GM23338 (cell line): ENCODE data around the gene PTPN9. TPM values are rescaled to one million over a fixed set of nuclear protein-coding genes. Genes with fewer than 3 reads are reported as not detected.

Source experiments
- ATAC-seq: fragments of 200-7000 bp; cut with Tn5 transposase; 3 replicates; pipeline ENCODE4 v1.9.1; 2020
- DNase-seq: peaks from one replicate; pipeline ENCODE4 v3.0.0-alpha.2; 2015; ENCODE audit warnings: low spot score
- H2AFZ ChIP-seq: fragments of 200-600 bp; sonication (generic); 2 replicates; pipeline ENCODE4 v1.8.0; 2016; ENCODE audit warnings: antibody characterized with exemption, mild to moderate bottlenecking, moderate library complexity
- H3F3A ChIP-seq: fragments of 200-600 bp; sonication (generic); replicated peaks from 2 replicates; pipeline ENCODE4 v1.8.0; 2017; ENCODE audit warnings: antibody characterized with exemption, mixed run types, low read depth
- H3K27ac ChIP-seq: fragments of 200-600 bp; sonication (generic); 2 replicates; pipeline ENCODE4 v1.6.1; 2016; ENCODE audit warnings: low read depth
- H3K27me3 ChIP-seq: fragments of 200-600 bp; sonication (generic); 2 replicates; pipeline ENCODE4 v1.8.0; 2016; ENCODE audit warnings: mild to moderate bottlenecking, mixed run types, moderate library complexity; ENCODE audit not compliant: insufficient read depth
- H3K36me3 ChIP-seq: fragments of 200-600 bp; sonication (generic); 2 replicates; pipeline ENCODE4 v1.8.0; 2016; ENCODE audit warnings: mild to moderate bottlenecking; ENCODE audit not compliant: insufficient read depth
- H3K4me1 ChIP-seq: fragments of 200-600 bp; sonication (generic); 2 replicates; pipeline ENCODE4 v1.8.0; 2016; ENCODE audit warnings: mild to moderate bottlenecking, moderate library complexity; ENCODE audit not compliant: insufficient read depth
- H3K4me2 ChIP-seq: fragments of 200-600 bp; sonication (generic); 2 replicates; pipeline ENCODE4 v1.7.1; 2017; ENCODE audit warnings: mixed run types
- H3K4me3 ChIP-seq: fragments of 200-600 bp; sonication (generic); 2 replicates; pipeline ENCODE4 v1.6.1; 2016; ENCODE audit warnings: mixed run types
- H3K79me2 ChIP-seq: fragments of 200-600 bp; sonication (generic); replicated peaks from 2 replicates; pipeline ENCODE4 v1.8.0; 2017; ENCODE audit warnings: mild to moderate bottlenecking; ENCODE audit not compliant: insufficient read depth
- H3K9me2 ChIP-seq: fragments of 200-600 bp; sonication (generic); 2 replicates; pipeline ENCODE4 v1.8.0; 2017; ENCODE audit not compliant: insufficient read depth
- H4K20me1 ChIP-seq: fragments of 200-600 bp; sonication (generic); replicated peaks from 2 replicates; pipeline ENCODE4 v1.8.0; 2017; ENCODE audit warnings: mild to moderate bottlenecking; ENCODE audit not compliant: insufficient read depth
- H3K27ac Mint-ChIP-seq: 2 replicates; pipeline ENCODE4 v1.8.0; 2020; ENCODE audit warnings: inconsistent platforms, mild to moderate bottlenecking, moderate library complexity, mixed read lengths
- H3K27me3 Mint-ChIP-seq: 3 replicates; pipeline ENCODE4 v1.8.0; 2022; ENCODE audit warnings: low read depth, mild to moderate bottlenecking, moderate library complexity, mixed read lengths, inconsistent platforms; ENCODE audit not compliant: insufficient read depth, poor library complexity
- H3K36me3 Mint-ChIP-seq: 3 replicates; pipeline ENCODE4 v1.8.0; 2021; ENCODE audit warnings: low read depth, mild to moderate bottlenecking, inconsistent platforms, moderate library complexity, mixed read lengths
- H3K4me1 Mint-ChIP-seq: 3 replicates; pipeline ENCODE4 v1.8.0; 2020; ENCODE audit warnings: mild to moderate bottlenecking, inconsistent platforms, mixed read lengths
- H3K4me3 Mint-ChIP-seq: 3 replicates; pipeline ENCODE4 v1.8.0; 2021; ENCODE audit warnings: moderate library complexity, mild to moderate bottlenecking, inconsistent platforms, mixed read lengths
- H3K9me3 Mint-ChIP-seq: 3 replicates; pipeline ENCODE4 v1.8.0; 2020; ENCODE audit warnings: moderate library complexity, mild to moderate bottlenecking, inconsistent platforms, mixed read lengths
- CREB1 ChIP-seq: fragments of 250-450 bp; sonication (Bioruptor Pico); IDR thresholded peaks from 2 replicates; pipeline ENCODE4 v1.5.0; 2020; ENCODE audit warnings: low read depth, mild to moderate bottlenecking, moderate library complexity
- CTCF ChIP-seq, 2 experiments: fragments of 200-600 bp in 1 of 2; sonication (generic) in 1 of 2; conservative IDR thresholded peaks; 2 replicates each; pipeline versions ENCODE4 v1.5.1 to v1.6.1; 2016 to 2017; ENCODE audit warnings: antibody characterized with exemption in 2 of 2, low read depth in 2 of 2, mild to moderate bottlenecking in 2 of 2, moderate library complexity in 1 of 2
- ETS1 ChIP-seq: IDR thresholded peaks from 2 replicates; pipeline ENCODE4 v1.6.1; 2016; ENCODE audit warnings: antibody characterized with exemption
- EZH2 ChIP-seq: fragments of 200-600 bp; sonication (generic); IDR thresholded peaks from one replicate; pipeline ENCODE4 v1.8.0; 2017; ENCODE audit warnings: antibody characterized with exemption, mild to moderate bottlenecking, low read depth; ENCODE audit not compliant: unreplicated experiment
- EZH2phosphoT487 ChIP-seq: fragments of 200-600 bp; sonication (generic); IDR thresholded peaks from one replicate; pipeline ENCODE4 v1.8.1; 2018; ENCODE audit warnings: antibody characterized with exemption; ENCODE audit not compliant: unreplicated experiment
- JUNB ChIP-seq: IDR thresholded peaks from one replicate; pipeline ENCODE4 v1.6.1; 2016; ENCODE audit warnings: antibody characterized with exemption; ENCODE audit not compliant: unreplicated experiment
- NANOG ChIP-seq: IDR thresholded peaks from 2 replicates; pipeline ENCODE4 v1.6.1; 2016; ENCODE audit warnings: antibody characterized with exemption, borderline replicate concordance
- POLR2AphosphoS5 ChIP-seq: IDR thresholded peaks from 2 replicates; pipeline ENCODE4 v1.6.1; 2016; ENCODE audit warnings: antibody characterized with exemption, low read depth
- REST ChIP-seq: IDR thresholded peaks from one replicate; pipeline ENCODE4 v1.6.1; 2018; ENCODE audit warnings: antibody characterized with exemption; ENCODE audit not compliant: unreplicated experiment
- STAT1 ChIP-seq: IDR thresholded peaks from one replicate; pipeline ENCODE4 v1.6.1; 2016; ENCODE audit warnings: antibody characterized with exemption; ENCODE audit not compliant: unreplicated experiment
- ZNF114 ChIP-seq: fragments of 250-450 bp; sonication (Bioruptor Pico); IDR thresholded peaks from 2 replicates; pipeline ENCODE4 v1.5.0; 2020; ENCODE audit warnings: mild to moderate bottlenecking, moderate library complexity
- ZNF331 ChIP-seq: fragments of 250-450 bp; sonication (Bioruptor Pico); IDR thresholded peaks from 2 replicates; pipeline ENCODE4 v1.5.0; 2020; ENCODE audit warnings: low read depth, mild to moderate bottlenecking, moderate library complexity
- ZNF462 ChIP-seq: fragments of 250-450 bp; sonication (Bioruptor Pico); IDR thresholded peaks from 2 replicates; pipeline ENCODE4 v1.5.0; 2020; ENCODE audit warnings: mild to moderate bottlenecking, moderate library complexity
- polyA plus RNA-seq: library from polyadenylated mRNA; unstranded; fragments of >200 nt; fragmentation: Nextera tagmentation; extraction: Ambion mirVana; gene quantifications from 2 replicates; pipeline ENCODE4 v1.2.1, GENCODE V29; 2016
- total RNA-seq: library from RNA; depleted of rRNA; stranded (reverse); fragments of >200 nt; shearing (Covaris generic); gene quantifications from 2 replicates; pipeline ENCODE4 v1.2.3, GENCODE V29; 2014

Gene PTPN9
- total and polyA plus RNA-seq, 2 experiments from 2014 or later: 12.1 to 32.7 TPM

GRCh38 chr15:75431270-75431669 lies 147.8 kb downstream of the PTPN9 start:
- Mint-ChIP-seq H3K27me3 (peaks cover 3% of the 10 kb centered on the region), H3K36me3 (peaks cover 36% of the 10 kb centered on the region), H3K27ac (no peak overlapping the region), H3K4me1 (no peaks in the 10 kb centered on the region), H3K4me3 (no peak overlapping the region), H3K9me3 (no peaks in the 10 kb centered on the region)
- no peaks in the 10 kb centered on the region; the same call in 1 of the 2 replicates for H3K9me2 ChIP-seq
- no peak for ATAC-seq
- DNase-seq: no peak
- H3K4me1 ChIP-seq: no peaks in the 10 kb centered on the region
- H3K4me2 ChIP-seq: no peak overlapping the region
- H3K36me3 ChIP-seq: peaks cover 34% of the 10 kb centered on the region
- peaks cover 22% of the 10 kb centered on the region for H4K20me1 ChIP-seq
- no peak overlapping the region for H2AFZ ChIP-seq
- H3K27me3 ChIP-seq: no peaks in the 10 kb centered on the region
- H3F3A ChIP-seq: no peaks in the 10 kb centered on the region
- H3K27ac ChIP-seq: no peak overlapping the region; the same call in 1 of the 2 replicates
- H3K4me3 ChIP-seq: no peak overlapping the region
- no peak for TF ChIP-seq EZH2phosphoT487
- TF ChIP-seq JUNB: no peak
- no peak for TF ChIP-seq CTCF (conservative IDR thresholded peaks at IDR 0.05; ENCODE audit: low read depth in 2 of 2)
- no peak for TF ChIP-seq CREB1 (CRISPR knock-in tag)
- TF ChIP-seq EZH2: no peak
- TF ChIP-seq REST: no peak
- TF ChIP-seq ZNF114 (CRISPR knock-in tag): no peak
- TF ChIP-seq NANOG: no peak
- TF ChIP-seq ZNF462 (CRISPR knock-in tag): no peak
- no peak for TF ChIP-seq ETS1
- no peak for TF ChIP-seq POLR2AphosphoS5
- no peak for TF ChIP-seq ZNF331 (CRISPR knock-in tag)
- no peak for TF ChIP-seq STAT1
- H3K79me2 ChIP-seq: peaks cover 99% of the 10 kb centered on the region
